SK-N-SH (cell line): ENCODE measurements around the gene DPF3.

Source experiments
- CTCF ChIP-seq: fragments of 200-600 bp; sonication (generic); IDR thresholded peaks from 2 replicates; pipeline ENCODE4 v1.6.1; 2017; ENCODE audit warnings: antibody characterized with exemption, mild to moderate bottlenecking, moderate library complexity
- EP300 ChIP-seq, 2 experiments: IDR thresholded peaks; 2 replicates each; pipeline versions ENCODE4 v1.4.0 to v1.6.1; 2012; ENCODE audit warnings: borderline replicate concordance in 1 of 2, low read depth in 1 of 2, low read length in 1 of 2
- FOXM1 ChIP-seq: IDR thresholded peaks from 2 replicates; pipeline ENCODE4 v1.4.0; 2012; ENCODE audit warnings: low read depth, mild to moderate bottlenecking
- GATA2 ChIP-seq: sonication (generic); formaldehyde crosslinking; IDR thresholded peaks from 2 replicates; pipeline ENCODE4 v1.5.0; 2020; ENCODE audit warnings: mild to moderate bottlenecking, missing genetic modification reagents
- MEF2A ChIP-seq: IDR thresholded peaks from 2 replicates; pipeline ENCODE4 v1.4.0; 2012; ENCODE audit warnings: low read depth, borderline replicate concordance
- NRF1 ChIP-seq: IDR thresholded peaks from 2 replicates; pipeline ENCODE4 v1.6.1; 2012; ENCODE audit warnings: low read depth, mild to moderate bottlenecking, low read length
- REST ChIP-seq: IDR thresholded peaks from 2 replicates; pipeline ENCODE4 v1.6.1; 2012; ENCODE audit warnings: mild to moderate bottlenecking, low read depth, low read length, moderate library complexity
- RFX5 ChIP-seq: IDR thresholded peaks from 2 replicates; pipeline ENCODE4 v1.6.1; 2012; ENCODE audit warnings: mild to moderate bottlenecking, improper control_type of control experiment, low read length
- SMC3 ChIP-seq: IDR thresholded peaks from 2 replicates; pipeline ENCODE4 v1.6.1; 2012; ENCODE audit warnings: low read depth, low read length, improper control_type of control experiment
- TAF1 ChIP-seq: IDR thresholded peaks from 2 replicates; pipeline ENCODE4 v1.6.1; 2012; ENCODE audit warnings: low read depth, mild to moderate bottlenecking, low read length, moderate library complexity, borderline replicate concordance
- USF2 ChIP-seq: fragments of 150-350 bp; IDR thresholded peaks from 2 replicates; pipeline ENCODE4 v1.6.1; 2017; ENCODE audit warnings: antibody characterized with exemption, low read length, low read depth, borderline replicate concordance
- YY1 ChIP-seq: IDR thresholded peaks from 2 replicates; pipeline ENCODE4 v1.4.0; 2012; ENCODE audit warnings: low read depth, mild to moderate bottlenecking

GRCh38 chr14:72942934-72943333, 49.0 kb upstream of the DPF3 start:
- TF ChIP-seq CTCF (no peak), YY1 (no peak), USF2 (no peak), EP300 (IDR thresholded peaks at IDR 0.05; ENCODE audit: borderline replicate concordance in 1 of 2, low read depth in 1 of 2, low read length in 1 of 2) (no peak), NRF1 (no peak), MEF2A (no peak), GATA2 (CRISPR knock-in tag) (no peak), TAF1 (no peak), REST (no peak), SMC3 (no peak), FOXM1 (no peak), RFX5 (no peak)
